ENCODE measurements around the gene PIK3R2.

PIK3R2 gene

DNA sequence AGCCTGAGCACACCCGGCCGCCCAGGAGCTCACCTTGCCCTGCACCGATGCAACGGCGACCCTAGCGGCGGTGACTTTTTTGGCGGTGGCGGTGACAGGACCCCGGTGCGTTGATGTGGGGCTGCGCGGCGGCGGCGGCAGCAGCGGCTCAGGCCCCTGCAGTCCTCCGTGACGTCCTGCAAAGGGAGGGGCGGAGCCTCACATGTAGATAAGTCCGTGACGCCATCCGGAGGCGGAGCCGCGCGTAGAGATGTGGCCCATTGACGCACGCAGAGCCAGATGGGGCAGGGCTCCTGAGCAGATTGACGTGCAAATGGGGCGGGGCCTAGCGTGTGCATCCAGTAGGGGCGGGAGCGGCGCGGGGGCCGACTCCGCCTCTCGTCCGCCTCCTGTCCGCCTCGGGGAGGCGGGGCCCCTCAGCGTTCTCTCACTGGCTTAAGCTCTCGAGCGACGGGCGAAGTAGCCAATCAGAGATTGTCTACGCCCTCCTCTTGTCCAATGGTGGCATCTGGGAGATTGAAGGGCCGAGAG lies 51.0 kb downstream of the PIK3R2 start, which contains the start of gene RAB3A:
Gene RAB3A (minus strand): TSS at position 180 of the 531 bp plus-strand sequence. CDS start 1,302 bp downstream, outside the sequence.
- H3K79me2 ChIP-seq (ENCODE audit: insufficient read depth, low read length) = no peaks in the 10 kb centered on the region; the same call in 1 of the 2 replicates
- H3K27me3 ChIP-seq (ENCODE audit: insufficient read depth, low read length, poor library complexity, severe bottlenecking) = no peaks in the 10 kb centered on the region
- H3K4me3 ChIP-seq (ENCODE audit: low read length, poor library complexity, severe bottlenecking) = peak within 1 kb of the TSS; percentile 80
- no peaks in the 10 kb centered on the region for H3K36me3 ChIP-seq (ENCODE audit: insufficient read depth, low read length)
- peak within 1 kb of the TSS; percentile 74 for H2AFZ ChIP-seq (ENCODE audit: low read length)
- H3K4me1 ChIP-seq (ENCODE audit: insufficient read depth, low read length, poor library complexity, severe bottlenecking) = peaks cover 12% of the 10 kb centered on the region
- H3F3A ChIP-seq (ENCODE audit: low read depth) = no peaks in the 10 kb centered on the region; the same call in 1 of the 2 replicates
- H3K4me2 ChIP-seq (ENCODE audit: low read depth, low read length, poor library complexity, severe bottlenecking) = peak within 1 kb of the TSS; percentile 88
- H3K9me3 ChIP-seq (ENCODE audit: insufficient read depth, low read depth, low read length) = no peaks in the 10 kb centered on the region
- no peaks in the 10 kb centered on the region for H3K9me2 ChIP-seq (replicated peaks; ENCODE audit: low read depth, low read length)
- TF ChIP-seq EZH2phosphoT487 (IDR thresholded peaks at IDR 0.05; ENCODE audit: borderline replicate concordance) (no peak), CTCF (conservative IDR thresholded peaks at IDR 0.05; ENCODE audit: low read length) (no peak)
- H3K9ac ChIP-seq (ENCODE audit: low read depth, low read length, poor library complexity, severe bottlenecking) = peak within 1 kb of the TSS; percentile 82
- no peaks in the 10 kb centered on the region for H4K20me1 ChIP-seq (ENCODE audit: insufficient read depth, low read length, poor library complexity, severe bottlenecking)

DNA sequence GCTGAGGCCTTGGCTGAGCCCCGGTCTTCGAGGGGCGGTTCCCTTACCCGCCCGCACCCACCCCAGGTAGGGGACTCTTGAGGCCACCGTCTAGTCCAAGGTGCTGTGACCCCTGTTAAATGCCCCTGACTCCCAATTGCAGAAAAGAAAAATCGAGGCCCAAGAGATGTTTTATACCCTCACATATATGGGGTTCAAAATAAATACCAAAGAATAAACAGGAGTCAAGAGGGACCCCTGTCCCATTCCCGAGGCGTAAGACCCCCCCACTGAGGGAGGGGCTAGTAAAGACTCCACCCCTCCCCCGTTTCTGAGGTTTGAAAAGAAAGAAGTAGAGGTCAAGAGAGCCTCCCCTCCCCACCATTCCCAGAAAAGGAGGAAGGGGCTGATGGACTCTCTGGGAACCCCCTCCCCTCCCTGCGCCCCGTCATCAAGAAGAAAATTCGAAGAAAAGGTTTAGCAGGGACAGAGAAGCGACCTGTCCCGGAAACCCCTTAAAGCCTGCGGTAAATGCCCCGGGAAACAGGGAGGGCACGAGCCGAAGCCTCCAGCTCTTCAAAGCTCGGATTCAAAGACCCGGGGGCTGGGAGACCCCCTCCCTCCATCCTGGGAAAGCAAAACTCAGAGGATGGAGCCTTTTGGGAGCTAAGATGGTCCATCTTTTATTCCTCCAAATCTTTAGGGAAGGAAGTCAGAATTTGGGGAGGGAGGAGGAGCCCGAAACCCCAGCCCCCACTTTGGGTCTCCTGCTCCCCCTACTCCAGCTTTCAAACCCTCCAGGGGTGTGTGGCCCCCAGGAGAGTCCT lies 51.6 kb downstream of the PIK3R2 start:
- no peaks in the 10 kb centered on the region for H3K9me3 ChIP-seq (ENCODE audit: insufficient read depth, low read depth, low read length)
- TF ChIP-seq CTCF (conservative IDR thresholded peaks at IDR 0.05; ENCODE audit: low read length) = no peak
- no peak for TF ChIP-seq EZH2phosphoT487 (IDR thresholded peaks at IDR 0.05; ENCODE audit: borderline replicate concordance)
- no peaks in the 10 kb centered on the region for H3K27me3 ChIP-seq (ENCODE audit: insufficient read depth, low read length, poor library complexity, severe bottlenecking)
- H3K36me3 ChIP-seq (ENCODE audit: insufficient read depth, low read length) = no peaks in the 10 kb centered on the region
- H4K20me1 ChIP-seq (ENCODE audit: insufficient read depth, low read length, poor library complexity, severe bottlenecking) = no peaks in the 10 kb centered on the region
- H3K79me2 ChIP-seq (ENCODE audit: insufficient read depth, low read length) = no peaks in the 10 kb centered on the region; the same call in 1 of the 2 replicates
- peak overlapping the region; percentile 82 for H3K9ac ChIP-seq (ENCODE audit: low read depth, low read length, poor library complexity, severe bottlenecking)
- peak overlapping the region; percentile 79 for H3K4me2 ChIP-seq (ENCODE audit: low read depth, low read length, poor library complexity, severe bottlenecking)
- H3K4me1 ChIP-seq (ENCODE audit: insufficient read depth, low read length, poor library complexity, severe bottlenecking) = peaks cover 12% of the 10 kb centered on the region
- H3K9me2 ChIP-seq (replicated peaks; ENCODE audit: low read depth, low read length) = no peaks in the 10 kb centered on the region
- no peaks in the 10 kb centered on the region; the same call in 1 of the 2 replicates for H3F3A ChIP-seq (ENCODE audit: low read depth)
- peak overlapping the region; percentile 80 for H3K4me3 ChIP-seq (ENCODE audit: low read length, poor library complexity, severe bottlenecking)
- H2AFZ ChIP-seq (ENCODE audit: low read length) = peak overlapping the region; percentile 74

DNA sequence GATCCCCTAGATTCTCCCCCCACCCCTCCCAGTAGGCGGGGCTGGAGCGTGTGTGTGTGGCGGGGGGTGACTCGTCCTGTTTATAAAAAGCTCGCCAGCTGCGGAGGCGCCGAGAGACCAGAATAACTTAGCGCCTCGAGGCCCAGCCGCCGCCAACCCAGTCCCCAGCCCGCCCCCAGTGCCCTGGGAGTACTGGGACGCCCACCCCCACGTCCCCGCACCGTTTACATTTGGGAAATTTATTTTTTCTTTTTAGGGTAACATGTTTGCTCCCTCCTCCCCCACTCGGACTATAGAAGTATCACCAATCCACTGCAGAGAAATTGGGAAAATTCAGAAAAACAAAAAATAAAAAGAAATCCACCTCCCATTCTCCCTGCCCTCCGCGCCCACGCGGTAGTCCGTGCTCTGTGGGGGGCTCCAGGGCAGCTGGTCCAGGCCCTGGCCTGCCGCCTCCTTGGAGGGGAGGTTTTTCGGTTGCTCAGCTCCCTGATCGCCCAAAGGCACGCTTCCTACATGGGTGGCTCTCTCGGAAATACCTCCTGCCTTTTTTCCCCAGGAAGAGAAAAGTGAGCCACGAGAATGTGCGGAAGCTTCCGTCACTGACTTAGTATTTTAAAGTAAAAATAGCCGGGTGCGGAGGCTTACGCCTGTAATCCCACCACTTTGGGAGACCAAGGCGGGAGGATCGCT lies 52.4 kb downstream of the PIK3R2 start:
- TF ChIP-seq EZH2phosphoT487 (IDR thresholded peaks at IDR 0.05; ENCODE audit: borderline replicate concordance) (no peak), CTCF (conservative IDR thresholded peaks at IDR 0.05; ENCODE audit: low read length) (no peak)
- peak overlapping the region; percentile 80 for H3K4me3 ChIP-seq (ENCODE audit: low read length, poor library complexity, severe bottlenecking)
- H3K79me2 ChIP-seq (ENCODE audit: insufficient read depth, low read length) = no peaks in the 10 kb centered on the region; the same call in 1 of the 2 replicates
- H3K36me3 ChIP-seq (ENCODE audit: insufficient read depth, low read length) = no peaks in the 10 kb centered on the region
- peak overlapping the region; percentile 74 for H2AFZ ChIP-seq (ENCODE audit: low read length)
- peak overlapping the region; percentile 82 for H3K9ac ChIP-seq (ENCODE audit: low read depth, low read length, poor library complexity, severe bottlenecking)
- no peaks in the 10 kb centered on the region for H4K20me1 ChIP-seq (ENCODE audit: insufficient read depth, low read length, poor library complexity, severe bottlenecking)
- H3K4me1 ChIP-seq (ENCODE audit: insufficient read depth, low read length, poor library complexity, severe bottlenecking) = peaks cover 12% of the 10 kb centered on the region
- peak overlapping the region; percentile 79 for H3K4me2 ChIP-seq (ENCODE audit: low read depth, low read length, poor library complexity, severe bottlenecking)
- no peaks in the 10 kb centered on the region for H3K27me3 ChIP-seq (ENCODE audit: insufficient read depth, low read length, poor library complexity, severe bottlenecking)
- H3K9me2 ChIP-seq (replicated peaks; ENCODE audit: low read depth, low read length) = no peaks in the 10 kb centered on the region
- H3F3A ChIP-seq (ENCODE audit: low read depth) = no peaks in the 10 kb centered on the region; the same call in 1 of the 2 replicates
- no peaks in the 10 kb centered on the region for H3K9me3 ChIP-seq (ENCODE audit: insufficient read depth, low read depth, low read length)
